Measurements from ENCODE around the gene DMD.

DMD gene

GRCh38 chrX:31260351-31260750 is 1951.0 kb downstream of the DMD start:
- no peak for DNase-seq

DNA sequence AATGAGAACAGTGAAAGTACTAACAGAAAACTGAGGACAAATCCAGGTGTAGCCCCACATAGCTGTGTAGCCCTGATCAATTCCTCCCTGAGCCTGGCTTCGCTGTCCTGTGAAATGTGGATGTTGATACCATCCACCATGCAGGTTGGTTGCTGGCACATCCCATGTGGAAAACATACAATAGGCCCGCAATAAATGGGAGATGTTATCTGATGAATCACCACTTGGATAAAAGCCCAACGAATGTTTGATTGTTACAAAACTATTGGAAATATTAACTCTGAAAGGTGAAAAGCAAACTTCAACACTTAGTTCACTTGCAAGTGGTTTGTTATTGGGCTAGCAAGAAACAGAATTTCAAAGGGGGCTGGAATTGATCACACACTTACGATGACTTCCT is 1953.2 kb downstream of the DMD start:
- Histone ChIP-seq H3K27me3 (ENCODE audit: insufficient read depth, low read length, poor library complexity) (no peaks in the 10 kb centered on the region), H3K9ac (ENCODE audit: low read depth, low read length) (no peak overlapping the region), H3K4me2 (ENCODE audit: insufficient read depth, low read length) (no peak overlapping the region), H2AFZ (ENCODE audit: low read depth, low read length) (no peak overlapping the region), H3K27ac (ENCODE audit: low read length) (no peak overlapping the region), H3K79me2 (ENCODE audit: insufficient read depth, low read length) (no peaks in the 10 kb centered on the region), H4K20me1 (ENCODE audit: insufficient read depth, low read length) (no peaks in the 10 kb centered on the region), H3K36me3 (ENCODE audit: insufficient read depth, low read length) (no peaks in the 10 kb centered on the region), H3K9me3 (ENCODE audit: insufficient read depth, low read length, severe bottlenecking) (no peaks in the 10 kb centered on the region), H3K4me3 (ENCODE audit: low read depth in 1 of 2, low read length in 2 of 2) (no peak overlapping the region), H3K4me1 (ENCODE audit: insufficient read depth, low read length) (no peaks in the 10 kb centered on the region)
- no peak for DNase-seq
- no peak for ATAC-seq (ENCODE audit: insufficient read depth, low read depth)
- TF ChIP-seq EZH2 (IDR thresholded peaks at IDR 0.05; ENCODE audit: borderline replicate concordance, low read depth, low read length, severe bottlenecking): no peak
- no peak for TF ChIP-seq CTCF (IDR thresholded peaks at IDR 0.05; ENCODE audit: borderline replicate concordance, extremely low read depth, low read length, poor library complexity, severe bottlenecking)

More at GRCh38 chrX:31260351-31260750, 1951.0 kb downstream of the DMD start:
- Histone ChIP-seq H3K4me3 (ENCODE audit: low read depth in 1 of 2, low read length in 2 of 2) (no peak overlapping the region), H3K4me2 (ENCODE audit: insufficient read depth, low read length) (no peak overlapping the region), H3K36me3 (ENCODE audit: insufficient read depth, low read length) (no peaks in the 10 kb centered on the region), H3K79me2 (ENCODE audit: insufficient read depth, low read length) (no peaks in the 10 kb centered on the region), H3K9ac (ENCODE audit: low read depth, low read length) (no peak overlapping the region), H3K27ac (ENCODE audit: low read length) (no peak overlapping the region), H2AFZ (ENCODE audit: low read depth, low read length) (no peak overlapping the region), H3K27me3 (ENCODE audit: insufficient read depth, low read length, poor library complexity) (no peaks in the 10 kb centered on the region), H3K4me1 (ENCODE audit: insufficient read depth, low read length) (no peaks in the 10 kb centered on the region), H3K9me3 (ENCODE audit: insufficient read depth, low read length, severe bottlenecking) (no peaks in the 10 kb centered on the region), H4K20me1 (ENCODE audit: insufficient read depth, low read length) (no peaks in the 10 kb centered on the region)
- ATAC-seq (ENCODE audit: insufficient read depth, low read depth): no peak
- TF ChIP-seq CTCF (IDR thresholded peaks at IDR 0.05; ENCODE audit: borderline replicate concordance, extremely low read depth, low read length, poor library complexity, severe bottlenecking) (no peak), EZH2 (IDR thresholded peaks at IDR 0.05; ENCODE audit: borderline replicate concordance, low read depth, low read length, severe bottlenecking) (no peak)

GRCh38 chrX:31255310-31256033 is 1955.9 kb downstream of the DMD start:
- Histone ChIP-seq H3K4me2 (ENCODE audit: insufficient read depth, low read length) (no peak overlapping the region), H3K4me3 (ENCODE audit: low read depth in 1 of 2, low read length in 2 of 2) (no peak overlapping the region), H2AFZ (ENCODE audit: low read depth, low read length) (no peak overlapping the region), H3K4me1 (ENCODE audit: insufficient read depth, low read length) (no peaks in the 10 kb centered on the region), H4K20me1 (ENCODE audit: insufficient read depth, low read length) (no peaks in the 10 kb centered on the region), H3K27me3 (ENCODE audit: insufficient read depth, low read length, poor library complexity) (no peaks in the 10 kb centered on the region), H3K9ac (ENCODE audit: low read depth, low read length) (no peak overlapping the region), H3K27ac (ENCODE audit: low read length) (no peak overlapping the region), H3K79me2 (ENCODE audit: insufficient read depth, low read length) (no peaks in the 10 kb centered on the region), H3K9me3 (ENCODE audit: insufficient read depth, low read length, severe bottlenecking) (no peaks in the 10 kb centered on the region), H3K36me3 (ENCODE audit: insufficient read depth, low read length) (no peaks in the 10 kb centered on the region)
- no peak for TF ChIP-seq EZH2 (IDR thresholded peaks at IDR 0.05; ENCODE audit: borderline replicate concordance, low read depth, low read length, severe bottlenecking)
- no peak for TF ChIP-seq CTCF (IDR thresholded peaks at IDR 0.05; ENCODE audit: borderline replicate concordance, extremely low read depth, low read length, poor library complexity, severe bottlenecking)
- ATAC-seq (ENCODE audit: insufficient read depth, low read depth): no peak
- no peak for DNase-seq

Measured in DND-41 (cell line).